Cardiac muscle cell (in vitro differentiated cells and primary cell): ENCODE data around the gene APOOL. TPM values are rescaled to one million over a fixed set of nuclear protein-coding genes. Genes with fewer than 3 reads are reported as not detected.

Source experiments
- DNase-seq, 2 donors: peaks; one replicate each; pipeline versions ENCODE4 v3.0.0 to v3.0.0-alpha.2; 2010 to 2017; ENCODE audit warnings: low read depth in 1 of 2, low spot score in 1 of 2
- H3K27ac ChIP-seq: fragments of 200-600 bp; sonication (generic); 2 replicates; pipeline ENCODE4 v1.5.1; 2016
- H3K27me3 ChIP-seq: fragments of 200-600 bp; sonication (generic); 2 replicates; pipeline ENCODE4 v1.6.0; 2016; ENCODE audit warnings: control low read depth
- H3K36me3 ChIP-seq: fragments of 200-600 bp; sonication (generic); 2 replicates; pipeline ENCODE4 v1.5.1; 2016; ENCODE audit warnings: control low read depth
- H3K4me1 ChIP-seq: fragments of 200-600 bp; sonication (generic); 2 replicates; pipeline ENCODE4 v1.8.1; 2017; ENCODE audit warnings: low read depth, mild to moderate bottlenecking, mixed run types
- H3K4me3 ChIP-seq: fragments of 200-600 bp; sonication (generic); 2 replicates; pipeline ENCODE4 v1.5.1; 2016; ENCODE audit warnings: mild to moderate bottlenecking
- H3K9me3 ChIP-seq: fragments of 200-600 bp; sonication (generic); 2 replicates; pipeline ENCODE4 v1.5.1; 2017; ENCODE audit warnings: low read depth, mild to moderate bottlenecking, control low read depth
- CTCF ChIP-seq: IDR thresholded peaks from 2 replicates; pipeline ENCODE4 v1.5.1; 2012; ENCODE audit warnings: low read depth, mild to moderate bottlenecking, low read length
- polyA plus RNA-seq: library from polyadenylated mRNA; unstranded; fragments of >200 nt; fragmentation: Nextera tagmentation; extraction: Ambion mirVana; gene quantifications from 2 replicates; pipeline ENCODE4 v1.2.1, GENCODE V29; 2016
- total RNA-seq: library from RNA; depleted of rRNA; stranded (reverse); fragments of >200 nt; gene quantifications from 2 replicates; pipeline ENCODE4 v1.2.3, GENCODE V29; 2016

Gene APOOL
- total and polyA plus RNA-seq, 2 experiments from 2014 or later = 3.2 to 5.8 TPM

GRCh38 chrX:85089321-85089840 is 85.7 kb downstream of the APOOL start:
- Histone ChIP-seq H3K4me3 (no peak overlapping the region), H3K9me3 (no peaks in the 10 kb centered on the region), H3K27ac (no peak overlapping the region), H3K4me1 (no peaks in the 10 kb centered on the region), H3K36me3 (peaks cover 3% of the 10 kb centered on the region), H3K27me3 (no peaks in the 10 kb centered on the region)
- DNase-seq = no peak
- no peak for TF ChIP-seq CTCF

- H3K36me3 ChIP-seq = no peaks in the 10 kb centered on the region
- TF ChIP-seq CTCF = no peak
- no peak overlapping the region for H3K4me3 ChIP-seq
- DNase-seq = no peak
- no peaks in the 10 kb centered on the region for H3K9me3 ChIP-seq
- H3K4me1 ChIP-seq = no peaks in the 10 kb centered on the region
- H3K27me3 ChIP-seq = no peaks in the 10 kb centered on the region
- H3K27ac ChIP-seq = no peak overlapping the region
These were observed 103.7 kb downstream of the APOOL start for GRCh38 chrX:85107407-85107806.

- no peak for TF ChIP-seq CTCF
- no peak overlapping the region for H3K27ac ChIP-seq
- no peak overlapping the region for H3K4me3 ChIP-seq
- H3K4me1 ChIP-seq = no peaks in the 10 kb centered on the region
- no peak for DNase-seq
- H3K9me3 ChIP-seq = no peaks in the 10 kb centered on the region
- no peaks in the 10 kb centered on the region for H3K27me3 ChIP-seq
- no peaks in the 10 kb centered on the region for H3K36me3 ChIP-seq
These were observed 104.5 kb downstream of the APOOL start for GRCh38 chrX:85108165-85108564.

- Histone ChIP-seq H3K36me3 (no peaks in the 10 kb centered on the region), H3K4me3 (no peak overlapping the region), H3K4me1 (no peaks in the 10 kb centered on the region), H3K27ac (no peak overlapping the region), H3K9me3 (no peaks in the 10 kb centered on the region), H3K27me3 (no peaks in the 10 kb centered on the region)
- DNase-seq = peak in 1 of 2 donors; percentile 3
- TF ChIP-seq CTCF = peak; percentile 30
These were observed 105.6 kb downstream of the APOOL start for GRCh38 chrX:85109235-85109634.

GRCh38 chrX:85111347-85111746 is 107.7 kb downstream of the APOOL start:
- no peaks in the 10 kb centered on the region for H3K36me3 ChIP-seq
- H3K9me3 ChIP-seq = no peaks in the 10 kb centered on the region
- no peak overlapping the region for H3K4me3 ChIP-seq
- H3K27me3 ChIP-seq = no peaks in the 10 kb centered on the region
- no peaks in the 10 kb centered on the region for H3K4me1 ChIP-seq
- peak; percentile 13 to 31 for DNase-seq
- H3K27ac ChIP-seq = no peak overlapping the region
- peak; percentile 52 for TF ChIP-seq CTCF

- Histone ChIP-seq H3K27ac (no peak overlapping the region), H3K9me3 (no peaks in the 10 kb centered on the region), H3K4me1 (no peaks in the 10 kb centered on the region), H3K27me3 (no peaks in the 10 kb centered on the region), H3K36me3 (no peaks in the 10 kb centered on the region), H3K4me3 (no peak overlapping the region)
- no peak for TF ChIP-seq CTCF
- no peak for DNase-seq
These were observed 108.6 kb downstream of the APOOL start for GRCh38 chrX:85112293-85112692.
